Spleen (tissue), 7 donors: ENCODE measurements around the gene CATSPER3.

Source experiments
- CTCF ChIP-seq, 11 experiments: fragments of 200-600 bp in 7 of 11; fragments of 450-650 bp in 4 of 11; sonication (generic) in 4 of 11; IDR thresholded peaks in 8 of 11; conservative IDR thresholded peaks in 3 of 11; 1 replicate in 7 of 11; 2 replicates in 4 of 11; pipeline versions ENCODE4 v1.4.0 to v1.8.0; 2016 to 2021; ENCODE audit warnings: antibody characterized with exemption in 11 of 11, inconsistent platforms in 4 of 11, mild to moderate bottlenecking in 1 of 11
- POLR2A ChIP-seq, 3 donors: fragments of 450-650 bp; IDR thresholded peaks; one replicate each; pipeline ENCODE4 v1.5.1; 2017; ENCODE audit warnings: antibody characterized with exemption in 3 of 3, mild to moderate bottlenecking in 1 of 3
- POLR2AphosphoS5 ChIP-seq, 3 donors: sonication (generic); formaldehyde crosslinking; IDR thresholded peaks; one replicate each; pipeline ENCODE4 v1.5.1; 2017; ENCODE audit warnings: antibody characterized with exemption in 3 of 3
- donor health status: DM: no; HTN: no; CAD: no; lungs with moderate emphysema.
- donor health status: DM: no; HTN: no; CAD: no.
- donor health status: DM: no; HTN: no; CAD: no.

GRCh38 chr5:135027697-135028615, 60.2 kb downstream of the CATSPER3 start:
- TF ChIP-seq CTCF (IDR thresholded peaks at IDR 0.05 in 8 of 11, conservative IDR thresholded peaks at IDR 0.05 in 3 of 11): no peak
- TF ChIP-seq POLR2A (IDR thresholded peaks at IDR 0.05): no peak
- TF ChIP-seq POLR2AphosphoS5 (IDR thresholded peaks at IDR 0.05): no peak
